ENCODE data around the gene COIL.

Gene COIL

GRCh38 chr17:56930739-56931337 is 30.0 kb downstream of the COIL start:
- no peaks in the 10 kb centered on the region for H3K27me3 ChIP-seq
- H3K36me3 ChIP-seq, result peaks cover 7% of the 10 kb centered on the region
- H3K27ac ChIP-seq, result no peak overlapping the region
- TF ChIP-seq, protein P1, sequence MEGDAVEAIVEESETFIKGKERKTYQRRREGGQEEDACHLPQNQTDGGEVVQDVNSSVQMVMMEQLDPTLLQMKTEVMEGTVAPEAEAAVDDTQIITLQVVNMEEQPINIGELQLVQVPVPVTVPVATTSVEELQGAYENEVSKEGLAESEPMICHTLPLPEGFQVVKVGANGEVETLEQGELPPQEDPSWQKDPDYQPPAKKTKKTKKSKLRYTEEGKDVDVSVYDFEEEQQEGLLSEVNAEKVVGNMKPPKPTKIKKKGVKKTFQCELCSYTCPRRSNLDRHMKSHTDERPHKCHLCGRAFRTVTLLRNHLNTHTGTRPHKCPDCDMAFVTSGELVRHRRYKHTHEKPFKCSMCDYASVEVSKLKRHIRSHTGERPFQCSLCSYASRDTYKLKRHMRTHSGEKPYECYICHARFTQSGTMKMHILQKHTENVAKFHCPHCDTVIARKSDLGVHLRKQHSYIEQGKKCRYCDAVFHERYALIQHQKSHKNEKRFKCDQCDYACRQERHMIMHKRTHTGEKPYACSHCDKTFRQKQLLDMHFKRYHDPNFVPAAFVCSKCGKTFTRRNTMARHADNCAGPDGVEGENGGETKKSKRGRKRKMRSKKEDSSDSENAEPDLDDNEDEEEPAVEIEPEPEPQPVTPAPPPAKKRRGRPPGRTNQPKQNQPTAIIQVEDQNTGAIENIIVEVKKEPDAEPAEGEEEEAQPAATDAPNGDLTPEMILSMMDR (IDR thresholded peaks at IDR 0.05), result no peak
- no peaks in the 10 kb centered on the region for H3K4me1 ChIP-seq (ENCODE audit: control insufficient read depth in 1 of 2, insufficient read depth in 1 of 2, low read depth in 1 of 2, low read length in 1 of 2)
- H3K9me3 ChIP-seq, result no peaks in the 10 kb centered on the region
- H3K4me3 ChIP-seq (ENCODE audit: low read depth in 1 of 2, low read length in 1 of 2), result no peak overlapping the region

DNA sequence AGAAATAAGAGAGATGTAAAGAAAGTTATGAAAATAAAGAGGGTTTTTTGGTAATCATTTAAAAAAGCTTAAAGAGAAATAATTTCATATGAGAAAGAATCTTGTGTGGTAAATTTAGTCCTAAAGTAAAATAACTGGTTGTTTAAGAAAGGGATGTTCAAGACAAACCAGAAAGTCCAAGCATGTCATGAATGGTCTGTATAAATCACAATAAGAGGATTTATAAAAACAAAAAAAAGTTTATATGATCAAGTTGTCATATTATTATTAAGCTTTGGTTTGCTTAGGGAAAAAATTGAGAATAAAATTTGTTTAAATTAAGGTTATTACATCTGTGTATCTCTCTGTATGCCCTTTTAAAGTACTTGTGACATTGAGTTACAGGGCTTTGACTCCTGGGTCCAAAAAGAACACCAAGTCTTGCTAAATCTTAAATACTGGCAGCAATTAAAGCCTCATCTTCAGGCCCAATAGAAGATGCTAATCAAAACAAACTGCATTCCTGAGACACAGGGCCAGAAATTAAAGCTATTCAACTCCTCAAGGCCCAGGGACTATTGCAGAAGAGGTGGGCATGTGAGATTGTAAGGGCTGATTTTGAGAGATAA is 31.4 kb downstream of the COIL start:
- Histone ChIP-seq H3K27me3 (no peaks in the 10 kb centered on the region), H3K9me3 (no peaks in the 10 kb centered on the region), H3K4me3 (ENCODE audit: low read depth in 1 of 2, low read length in 1 of 2) (no peak overlapping the region), H3K4me1 (ENCODE audit: control insufficient read depth in 1 of 2, insufficient read depth in 1 of 2, low read depth in 1 of 2, low read length in 1 of 2) (no peaks in the 10 kb centered on the region), H3K36me3 (no peaks in the 10 kb centered on the region), H3K27ac (no peak overlapping the region)
- TF ChIP-seq, protein P1 (IDR thresholded peaks at IDR 0.05), result no peak

- TF ChIP-seq, protein P1 (IDR thresholded peaks at IDR 0.05), result no peak
- H3K36me3 ChIP-seq, result no peaks in the 10 kb centered on the region
- no peak overlapping the region for H3K4me3 ChIP-seq (ENCODE audit: low read depth in 1 of 2, low read length in 1 of 2)
- H3K27ac ChIP-seq, result no peak overlapping the region
- H3K9me3 ChIP-seq, result no peaks in the 10 kb centered on the region
- H3K27me3 ChIP-seq, result no peaks in the 10 kb centered on the region
- no peaks in the 10 kb centered on the region for H3K4me1 ChIP-seq (ENCODE audit: control insufficient read depth in 1 of 2, insufficient read depth in 1 of 2, low read depth in 1 of 2, low read length in 1 of 2)
Measured at GRCh38 chr17:56928586-56928985, 32.3 kb downstream of the COIL start.

DNA sequence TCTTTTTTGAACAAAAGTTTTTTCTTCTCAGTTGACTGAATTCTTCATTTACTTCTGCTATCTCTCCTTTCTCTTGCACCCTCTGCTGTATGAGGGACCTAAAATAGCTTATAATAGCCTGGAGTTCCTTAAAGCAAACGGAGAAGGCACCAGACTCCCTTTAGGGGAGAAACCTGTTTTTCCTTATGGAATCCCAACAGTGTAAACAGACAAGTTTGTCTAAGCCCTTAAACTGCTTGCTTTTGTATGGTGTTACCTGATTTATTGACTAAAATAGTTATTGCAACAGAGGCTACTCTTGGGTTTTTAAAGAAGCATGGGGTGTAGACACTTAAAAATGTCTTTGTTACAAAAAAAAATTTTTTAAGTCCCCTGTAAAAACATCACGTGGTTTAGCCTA is 34.1 kb downstream of the COIL start:
- TF ChIP-seq, protein P1 (IDR thresholded peaks at IDR 0.05), result no peak

DNA sequence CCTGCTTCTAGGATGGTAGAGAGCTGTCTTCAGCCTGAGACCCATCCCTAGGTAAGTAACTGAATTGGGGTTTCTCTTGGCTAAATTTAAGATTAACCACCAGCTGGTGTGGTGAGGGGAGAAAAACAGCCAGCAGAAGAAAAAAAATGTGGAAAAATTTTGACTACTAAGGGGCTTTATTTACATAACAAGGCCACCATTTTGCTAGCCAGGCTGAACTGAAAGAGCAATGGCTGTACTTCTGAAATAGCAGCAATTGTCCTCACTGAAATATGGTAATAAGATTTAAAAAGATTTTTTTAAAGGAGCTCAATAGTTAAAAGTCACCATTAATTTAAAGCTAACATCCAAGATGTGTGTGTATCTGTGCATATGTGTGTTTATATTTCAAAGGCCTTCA is 34.6 kb downstream of the COIL start:
- Histone ChIP-seq H3K36me3 (no peaks in the 10 kb centered on the region), H3K4me3 (ENCODE audit: low read depth in 1 of 2, low read length in 1 of 2) (no peak overlapping the region), H3K4me1 (ENCODE audit: control insufficient read depth in 1 of 2, insufficient read depth in 1 of 2, low read depth in 1 of 2, low read length in 1 of 2) (no peaks in the 10 kb centered on the region), H3K27me3 (no peaks in the 10 kb centered on the region), H3K27ac (no peak overlapping the region), H3K9me3 (no peaks in the 10 kb centered on the region)
- TF ChIP-seq, protein P1 (IDR thresholded peaks at IDR 0.05), result no peak

More for the DNA sequence above, 34.1 kb downstream of the COIL start:
- Histone ChIP-seq H3K9me3 (no peaks in the 10 kb centered on the region), H3K27me3 (no peaks in the 10 kb centered on the region), H3K36me3 (no peaks in the 10 kb centered on the region), H3K27ac (no peak overlapping the region), H3K4me1 (ENCODE audit: control insufficient read depth in 1 of 2, insufficient read depth in 1 of 2, low read depth in 1 of 2, low read length in 1 of 2) (no peaks in the 10 kb centered on the region), H3K4me3 (ENCODE audit: low read depth in 1 of 2, low read length in 1 of 2) (no peak overlapping the region)

Data from neutrophil (primary cell).